Endothelial cell of umbilical vein (primary cell): ENCODE measurements around the gene IFNA1. TPM values are rescaled to one million over a fixed set of nuclear protein-coding genes. Genes with fewer than 3 reads are reported as not detected.
"Not testable (repeated sequence)": the region's sequence is repeated elsewhere in the genome, so short reads cannot be mapped to it uniquely, and the experiment has no call there.

Experiments used
- BruUV-seq: library from RNA; stranded (reverse); fragments of 400-500 nt; replicated peaks from 2 replicates; lab custom pipeline; 2021; lab: Mats Ljungman, UMichigan
- CTCF ChIA-PET: fragments of 300-600, 350-600 bp; sonication (Branson Sonifier 250); formaldehyde crosslinking; loops from one replicate; lab custom pipeline; 2021; ENCODE audit warnings: antibody characterized with exemption, inconsistent platforms; lab: Charles Lee
- POLR2A ChIA-PET: fragments of 300-600, 350-600 bp; sonication (Branson Sonifier 250); formaldehyde crosslinking; loops from one replicate; lab custom pipeline; 2021; ENCODE audit warnings: antibody characterized with exemption, inconsistent platforms; lab: Charles Lee
- DNase-seq: peaks from one replicate; pipeline ENCODE4 v3.0.0-alpha.2; 2011; ENCODE audit warnings: low read depth, low spot score
- FAIRE-seq: peaks from 2 replicates; lab custom pipeline; 2011; peaks lifted over from hg19 to GRCh38; lab: Jason Lieb, UNC
- H2AFZ ChIP-seq: 2 replicates; pipeline ENCODE4 v1.6.0; 2012; ENCODE audit warnings: low read depth, low read length, control low read depth, inconsistent platforms
- H3K27ac ChIP-seq: 2 replicates; pipeline ENCODE4 v1.5.1; 2011; ENCODE audit warnings: low read depth, mild to moderate bottlenecking, control low read depth, low read length, moderate library complexity; ENCODE audit not compliant: insufficient read depth
- H3K27me3 ChIP-seq, 2 experiments: 2 replicates each; pipeline versions ENCODE4 v1.6.0 to v1.6.1; 2011; ENCODE audit warnings: low read length in 2 of 2, mixed read lengths in 1 of 2; ENCODE audit not compliant: control insufficient read depth in 2 of 2, insufficient read depth in 2 of 2
- H3K36me3 ChIP-seq, 2 experiments: 2 replicates in 1 of 2; 3 replicates in 1 of 2; pipeline ENCODE4 v1.5.1; 2011; ENCODE audit warnings: low read length in 2 of 2, mild to moderate bottlenecking in 1 of 2, moderate library complexity in 1 of 2; ENCODE audit not compliant: control insufficient read depth in 2 of 2, insufficient read depth in 2 of 2; ENCODE audit errors: extremely low read depth in 1 of 2
- H3K4me1 ChIP-seq: 3 replicates; pipeline ENCODE4 v1.5.1; 2011; ENCODE audit warnings: mild to moderate bottlenecking, low read length; ENCODE audit not compliant: control insufficient read depth, insufficient read depth; ENCODE audit errors: extremely low read depth
- H3K4me2 ChIP-seq: 2 replicates; pipeline ENCODE4 v1.6.1; 2011; ENCODE audit warnings: low read length, control low read depth, mixed read lengths; ENCODE audit not compliant: insufficient read depth
- H3K4me3 ChIP-seq, 3 experiments: fragments of 200-600 bp in 1 of 3; sonication (generic), shearing (Covaris generic) in 1 of 3; replicated peaks in 1 of 3; 2 replicates each; pipeline ENCODE4 v1.5.1; 2011 to 2016; ENCODE audit warnings: control low read depth in 3 of 3, low read length in 3 of 3, mild to moderate bottlenecking in 2 of 3, inconsistent platforms in 1 of 3, low read depth in 1 of 3, moderate library complexity in 1 of 3; ENCODE audit not compliant: insufficient read depth in 1 of 3
- H3K79me2 ChIP-seq: 2 replicates; pipeline ENCODE4 v1.6.0; 2012; ENCODE audit warnings: low read length, inconsistent platforms; ENCODE audit not compliant: control insufficient read depth, insufficient read depth
- H3K9ac ChIP-seq: replicated peaks from 2 replicates; pipeline ENCODE3; 2011; ENCODE audit warnings: low read length, control low read depth; ENCODE audit not compliant: insufficient read depth; ENCODE audit errors: extremely low read depth
- H3K9me1 ChIP-seq: replicated peaks from 3 replicates; pipeline ENCODE4 v1.6.0; 2011; ENCODE audit warnings: mild to moderate bottlenecking, low read length; ENCODE audit not compliant: control insufficient read depth, insufficient read depth; ENCODE audit errors: extremely low read depth
- H3K9me3 ChIP-seq: replicated peaks from 2 replicates; pipeline ENCODE4 v1.5.1; 2012; ENCODE audit warnings: low read length, inconsistent platforms; ENCODE audit not compliant: control insufficient read depth, insufficient read depth
- H4K20me1 ChIP-seq: replicated peaks from 2 replicates; pipeline ENCODE3; 2011; ENCODE audit warnings: mild to moderate bottlenecking, low read length; ENCODE audit not compliant: control insufficient read depth, insufficient read depth; ENCODE audit errors: extremely low read depth
- CTCF ChIP-seq, 2 donors: IDR thresholded peaks; 1 replicate in 1 of 2; 2 replicates in 1 of 2; pipeline ENCODE4 v1.5.1; 2011; ENCODE audit warnings: low read length in 2 of 2, mild to moderate bottlenecking in 2 of 2, moderate library complexity in 2 of 2, control low read depth in 1 of 2, inconsistent platforms in 1 of 2, low read depth in 1 of 2; ENCODE audit not compliant: insufficient read depth in 1 of 2; ENCODE audit errors: extremely low read depth in 1 of 2
- EZH2 ChIP-seq: IDR thresholded peaks from 2 replicates; pipeline ENCODE4 v1.6.1; 2012; ENCODE audit warnings: borderline replicate concordance, low read depth, mild to moderate bottlenecking, moderate library complexity, low read length, inconsistent platforms; ENCODE audit not compliant: severe bottlenecking
- FOS ChIP-seq: IDR thresholded peaks from 2 replicates; pipeline ENCODE4 v1.6.1; 2011; ENCODE audit warnings: mild to moderate bottlenecking, low read length, moderate library complexity, borderline replicate concordance; ENCODE audit not compliant: insufficient read depth
- GATA2 ChIP-seq: IDR thresholded peaks from 2 replicates; pipeline ENCODE4 v1.7.0; 2011; ENCODE audit warnings: low read depth, mild to moderate bottlenecking, moderate library complexity, mixed read lengths, low read length; ENCODE audit not compliant: insufficient read length, insufficient read depth
- JUN ChIP-seq: IDR thresholded peaks from 2 replicates; pipeline ENCODE4 v1.6.1; 2011; ENCODE audit warnings: borderline replicate concordance, low read depth; ENCODE audit not compliant: insufficient read length, insufficient read depth
- MAX ChIP-seq: IDR thresholded peaks from 2 replicates; pipeline ENCODE4 v1.6.1; 2011; ENCODE audit not compliant: insufficient read depth, insufficient read length
- MYC ChIP-seq: IDR thresholded peaks from one replicate; pipeline ENCODE4 v1.6.1; 2011; ENCODE audit warnings: mild to moderate bottlenecking, low read depth, low read length
- POLR2A ChIP-seq: IDR thresholded peaks from 2 replicates; pipeline ENCODE4 v1.6.1; 2012; ENCODE audit warnings: low read depth, mild to moderate bottlenecking, control low read depth, low read length
- POLR2AphosphoS5 ChIP-seq: IDR thresholded peaks from 2 replicates; pipeline ENCODE4 v1.6.1; 2012; ENCODE audit warnings: low read depth, mild to moderate bottlenecking, control low read depth, low read length, moderate library complexity; ENCODE audit not compliant: insufficient read depth
- dilution Hi-C: fragments of 300-500 bp; cut with MboI; formaldehyde crosslinking; loops from one replicate; pipeline ENCODE4 v1.15.0; 2019; ENCODE audit warnings: low sequenced_read_pairs; ENCODE audit not compliant: extremely low pct_ligation_motif_present
- intact Hi-C: fragments of 100-400 bp; cut with micrococcal nuclease; formaldehyde crosslinking; loops from one replicate; pipeline ENCODE4 v1.10.0; 2022
- polyA plus RNA-seq, 4 experiments: library from polyadenylated mRNA; depleted of rRNA in 3 of 4; stranded (reverse) in 3 of 4; unstranded in 1 of 4; fragments of >200 nt; gene quantifications; 2 replicates each; pipeline versions ENCODE4 v1.2.1 to v1.2.3, GENCODE V29; 2011 to 2012; ENCODE audit warnings: missing spikeins in 1 of 4
- total RNA-seq: library from RNA; stranded (reverse); gene quantifications from 2 replicates; pipeline ENCODE4 v1.2.3, GENCODE V29; 2021

The IFNA1 gene
- total and polyA plus RNA-seq, 2 donors (not counting 3 experiments of a cell fraction or from before 2014, with no cell fraction given), result not detected

GRCh38 chr9:21443849-21444625 lies 3.8 kb downstream of the IFNA1 start:
- FAIRE-seq (no peak), DNase-seq (no peak)
- Histone ChIP-seq H3K9me1 (no peaks in the 10 kb centered on the region), H3K4me3 (no peak overlapping the region), H3K27ac (no peak overlapping the region), H3K27me3 (peaks cover 1 to 20% of the 10 kb centered on the region in 2 experiments), H3K4me1 (no peaks in the 10 kb centered on the region), H3K9ac (no peak overlapping the region), H3K79me2 (no peaks in the 10 kb centered on the region), H3K36me3 (no peaks in the 10 kb centered on the region), H3K9me3 (no peaks in the 10 kb centered on the region), H3K4me2 (no peak overlapping the region), H2AFZ (no peak overlapping the region), H4K20me1 (no peaks in the 10 kb centered on the region)
- no TSS peak for BruUV-seq
- intact Hi-C loops, result no loop called here
- POLR2A ChIA-PET, result no interaction called here
- CTCF ChIA-PET, result interaction anchor here (1.4 to 2.5 kb wide), 2 partner anchors 9 to 22 kb away, joined by 3 to 14 read pairs; no protein-coding TSS in a partner anchor
- dilution Hi-C loops, result no loop called here
- TF ChIP-seq GATA2, result no peak
- TF ChIP-seq MYC, result no peak
- TF ChIP-seq FOS, result no peak
- TF ChIP-seq CTCF (IDR thresholded peaks at IDR 0.05; ENCODE audit: extremely low read depth in 1 of 2, insufficient read depth in 1 of 2, low read depth in 1 of 2, low read length in 2 of 2), result no peak
- TF ChIP-seq EZH2, result no peak
- no peak for TF ChIP-seq POLR2A
- TF ChIP-seq MAX, result no peak
- TF ChIP-seq JUN, result no peak
- no peak for TF ChIP-seq POLR2AphosphoS5

- H2AFZ ChIP-seq, H3K4me2 ChIP-seq, DNase-seq, H4K20me1 ChIP-seq, H3K9ac ChIP-seq, H3K27ac ChIP-seq, H3K36me3 ChIP-seq, FAIRE-seq, H3K4me1 ChIP-seq, intact Hi-C loops, H3K9me1 ChIP-seq, H3K4me3 ChIP-seq, dilution Hi-C loops, H3K79me2 ChIP-seq, BruUV-seq, POLR2A ChIA-PET, H3K9me3 ChIP-seq: not testable (repeated sequence)
- CTCF ChIA-PET, result interaction anchor here (1.6 kb wide), 1 partner anchor 15 kb away, joined by 5 read pairs; no protein-coding TSS in a partner anchor
- H3K27me3 ChIP-seq, result peaks cover 1 to 17% of the 10 kb centered on the region in 2 experiments
Measured at GRCh38 chr9:21449312-21449711, 9.1 kb downstream of the IFNA1 start.
